Adrenal gland (tissue), 5 donors: ENCODE data around the gene FABP1.

Experiments
- CTCF ChIP-seq, 6 experiments: fragments of 450-650 bp in 4 of 6; fragments of 200-600 bp in 2 of 6; sonication (generic) in 1 of 6; IDR thresholded peaks; 1 replicate in 5 of 6; 2 replicates in 1 of 6; pipeline versions ENCODE4 v1.5.1 to v1.8.0; 2016 to 2021; ENCODE audit warnings: antibody characterized with exemption in 6 of 6, mild to moderate bottlenecking in 2 of 6, moderate library complexity in 1 of 6
- POLR2A ChIP-seq, 2 donors: fragments of 450-650 bp; IDR thresholded peaks; one replicate each; pipeline ENCODE4 v1.6.1; 2017; ENCODE audit warnings: antibody characterized with exemption in 2 of 2, mild to moderate bottlenecking in 2 of 2, moderate library complexity in 1 of 2
- donor health status: DM: no; HTN: no; CAD: no.

DNA sequence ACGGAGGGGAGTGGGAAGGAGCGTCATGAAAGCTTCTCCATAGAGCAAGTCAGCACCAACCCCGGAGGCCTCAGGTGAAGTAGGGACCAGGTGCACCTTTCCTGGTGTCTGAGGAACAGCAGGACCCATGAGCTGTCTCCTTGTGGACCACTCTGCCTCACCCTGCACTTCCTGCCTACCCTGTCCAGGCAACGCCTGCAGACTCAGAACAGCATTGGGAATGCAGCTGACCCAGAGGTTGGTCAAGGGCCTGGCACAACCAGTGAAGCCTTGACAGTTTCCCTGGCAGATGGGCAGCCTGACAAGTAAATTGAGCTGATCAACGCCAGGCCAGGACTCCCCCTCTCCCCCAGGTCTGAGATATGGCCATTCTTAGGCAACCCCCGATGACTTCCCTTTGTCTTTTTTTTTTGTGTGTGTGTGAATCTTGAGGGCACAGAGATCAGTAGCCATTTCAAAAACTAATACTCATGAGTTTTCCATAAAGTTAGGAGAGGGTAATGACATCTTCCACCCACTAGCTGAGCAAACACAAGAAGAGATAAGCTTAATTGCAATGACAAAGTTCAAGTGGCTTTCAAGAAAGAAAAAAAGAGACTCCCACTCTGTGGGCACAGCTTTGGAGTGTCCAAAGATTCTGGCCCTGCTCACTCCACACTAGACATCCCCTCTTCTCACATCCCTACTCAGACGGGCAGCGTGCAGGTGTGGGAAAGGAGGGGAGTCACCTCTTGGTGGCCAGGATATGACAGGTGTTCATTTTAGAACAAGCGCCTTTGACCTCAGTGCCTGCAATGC is 3.5 kb upstream of the FABP1 start:
- TF ChIP-seq CTCF (IDR thresholded peaks at IDR 0.05): no peak
- TF ChIP-seq POLR2A (IDR thresholded peaks at IDR 0.05): no peak
